ENCODE measurements around the gene SPATA13. TPM values are rescaled to one million over a fixed set of nuclear protein-coding genes. Genes with fewer than 3 reads are reported as not detected.

Gene SPATA13
- polyA plus RNA-seq, 1 experiment, result 3.6 TPM

GRCh38 chr13:24166561-24166960 lies 6.0 kb downstream of the SPATA13 start:
- H3K27me3 ChIP-seq (ENCODE audit: control insufficient read depth, insufficient read depth, low read length), result no peaks in the 10 kb centered on the region
- TF ChIP-seq CTCF (IDR thresholded peaks at IDR 0.05; ENCODE audit: insufficient read depth, low read depth, low read length), result no peak
- no peaks in the 10 kb centered on the region; the same call in 1 of the 2 replicates for H3K36me3 ChIP-seq (ENCODE audit: control insufficient read depth, insufficient read depth, low read length)
- CTCF ChIA-PET, result interaction anchor here (0.6 to 1.4 kb wide), 4 partner anchors 84 to 146 kb away, joined by 3 to 5 read pairs (median 4); no protein-coding TSS in a partner anchor
- no peak for DNase-seq (ENCODE audit: low read depth)
- POLR2A ChIA-PET, result no interaction called here
- no peak overlapping the region for H3K4me3 ChIP-seq (ENCODE audit: low read depth, low read length)

- no peak for TF ChIP-seq CTCF (IDR thresholded peaks at IDR 0.05; ENCODE audit: insufficient read depth, low read depth, low read length)
- CTCF ChIA-PET, result no interaction called here
- Histone ChIP-seq H3K27me3 (ENCODE audit: control insufficient read depth, insufficient read depth, low read length) (no peaks in the 10 kb centered on the region), H3K4me3 (ENCODE audit: low read depth, low read length) (no peak overlapping the region), H3K36me3 (ENCODE audit: control insufficient read depth, insufficient read depth, low read length) (no peaks in the 10 kb centered on the region; the same call in 1 of the 2 replicates)
- no peak for DNase-seq (ENCODE audit: low read depth)
- POLR2A ChIA-PET, result no interaction called here
These were observed 7.3 kb downstream of the SPATA13 start for GRCh38 chr13:24167666-24168391.

- CTCF ChIA-PET, result no interaction called here
- H3K36me3 ChIP-seq (ENCODE audit: control insufficient read depth, insufficient read depth, low read length), result no peaks in the 10 kb centered on the region; the same call in 1 of the 2 replicates
- no peaks in the 10 kb centered on the region for H3K27me3 ChIP-seq (ENCODE audit: control insufficient read depth, insufficient read depth, low read length)
- no peak for DNase-seq (ENCODE audit: low read depth)
- no peak for TF ChIP-seq CTCF (IDR thresholded peaks at IDR 0.05; ENCODE audit: insufficient read depth, low read depth, low read length)
- POLR2A ChIA-PET, result no interaction called here
- H3K4me3 ChIP-seq (ENCODE audit: low read depth, low read length), result no peak overlapping the region
These were observed 7.9 kb downstream of the SPATA13 start for GRCh38 chr13:24168392-24168750.

GRCh38 chr13:24168979-24169378 lies 8.5 kb downstream of the SPATA13 start:
- TF ChIP-seq CTCF (IDR thresholded peaks at IDR 0.05; ENCODE audit: insufficient read depth, low read depth, low read length), result no peak

GRCh38 chr13:24172071-24172470 lies 11.6 kb downstream of the SPATA13 start:
- CTCF ChIA-PET, result no interaction called here
- no peaks in the 10 kb centered on the region for H3K27me3 ChIP-seq (ENCODE audit: control insufficient read depth, insufficient read depth, low read length)
- POLR2A ChIA-PET, result no interaction called here

More at GRCh38 chr13:24168979-24169378, 8.5 kb downstream of the SPATA13 start:
- CTCF ChIA-PET, result no interaction called here
- DNase-seq (ENCODE audit: low read depth), result no peak
- Histone ChIP-seq H3K4me3 (ENCODE audit: low read depth, low read length) (no peak overlapping the region), H3K36me3 (ENCODE audit: control insufficient read depth, insufficient read depth, low read length) (no peaks in the 10 kb centered on the region; the same call in 1 of the 2 replicates), H3K27me3 (ENCODE audit: control insufficient read depth, insufficient read depth, low read length) (no peaks in the 10 kb centered on the region)
- POLR2A ChIA-PET, result no interaction called here

More at GRCh38 chr13:24172071-24172470, 11.6 kb downstream of the SPATA13 start:
- DNase-seq (ENCODE audit: low read depth), result no peak
- TF ChIP-seq CTCF (IDR thresholded peaks at IDR 0.05; ENCODE audit: insufficient read depth, low read depth, low read length), result no peak
- Histone ChIP-seq H3K4me3 (ENCODE audit: low read depth, low read length) (no peak overlapping the region), H3K36me3 (ENCODE audit: control insufficient read depth, insufficient read depth, low read length) (no peaks in the 10 kb centered on the region)
